Smooth muscle cell of the brain vasculature (primary cell): Measurements from ENCODE around the gene OMG.
"Not testable (repeated sequence)": the region's sequence is repeated elsewhere in the genome, so short reads cannot be mapped to it uniquely, and the experiment has no call there.

Source experiments
- DNase-seq: peaks from one replicate; pipeline ENCODE4 v3.0.0-alpha.2; 2012; ENCODE audit warnings: low read depth, low spot score

Gene OMG

GRCh38 chr17:31308372-31309334 is 11.6 kb upstream of the OMG start:
- DNase-seq: no peak

- no peak for DNase-seq
Observed at GRCh38 chr17:31307640-31308039, 10.6 kb upstream of the OMG start.

- DNase-seq: no peak
Observed at GRCh38 chr17:31299624-31300023, 2.6 kb upstream of the OMG start.

- DNase-seq: no peak
Observed at GRCh38 chr17:31296142-31296541, 897 bp downstream of the OMG start.

GRCh38 chr17:31295489-31295871 is 1.6 kb downstream of the OMG start:
- DNase-seq: no peak

GRCh38 chr17:31294820-31295488 is 2.1 kb downstream of the OMG start:
- no peak for DNase-seq

- DNase-seq: no peak
Observed at GRCh38 chr17:31294231-31294630, 2.8 kb downstream of the OMG start.

GRCh38 chr17:31293581-31293980 is 3.5 kb downstream of the OMG start:
- no peak for DNase-seq

- DNase-seq: no peak
Observed at GRCh38 chr17:31291820-31292219, 5.2 kb downstream of the OMG start.

GRCh38 chr17:31289790-31290189 is 7.2 kb downstream of the OMG start:
- no peak for DNase-seq

- not testable (repeated sequence) for DNase-seq
Observed at GRCh38 chr17:31287932-31288331, 9.1 kb downstream of the OMG start.

GRCh38 chr17:31286587-31286986 is 10.5 kb downstream of the OMG start:
- no peak for DNase-seq

GRCh38 chr17:31283841-31284240 is 13.2 kb downstream of the OMG start:
- no peak for DNase-seq

- no peak for DNase-seq
Observed at GRCh38 chr17:31281061-31281460, 16.0 kb downstream of the OMG start.

- no peak for DNase-seq
Observed at GRCh38 chr17:31279401-31279800, 17.6 kb downstream of the OMG start.

GRCh38 chr17:31275116-31275515 is 21.9 kb downstream of the OMG start:
- no peak for DNase-seq

- no peak for DNase-seq
Observed at GRCh38 chr17:31274252-31274651, 22.8 kb downstream of the OMG start.

GRCh38 chr17:31273516-31273915 is 23.5 kb downstream of the OMG start:
- no peak for DNase-seq

- no peak for DNase-seq
Observed at GRCh38 chr17:31272803-31273202, 24.2 kb downstream of the OMG start.

GRCh38 chr17:31272236-31272635 is 24.8 kb downstream of the OMG start:
- no peak for DNase-seq

- peak; percentile 53 for DNase-seq
Observed at GRCh38 chr17:31269578-31269983, 27.5 kb downstream of the OMG start.

GRCh38 chr17:31269036-31269577 is 27.9 kb downstream of the OMG start:
- no peak for DNase-seq

GRCh38 chr17:31266042-31266441 is 31.0 kb downstream of the OMG start:
- no peak for DNase-seq
